Vagina (tissue), 2 donors: ENCODE results near the gene ANP32B.

ENCODE experiments used
- CTCF ChIP-seq, 3 experiments: fragments of 450-650 bp in 2 of 3; fragments of 200-600 bp in 1 of 3; sonication (generic) in 1 of 3; IDR thresholded peaks; one replicate each; pipeline ENCODE4 v1.5.1; 2017 to 2019; ENCODE audit warnings: antibody characterized with exemption in 3 of 3, mild to moderate bottlenecking in 2 of 3, moderate library complexity in 2 of 3
- POLR2A ChIP-seq, 2 donors: fragments of 450-650 bp; IDR thresholded peaks; one replicate each; pipeline ENCODE4 v1.6.1; 2017; ENCODE audit warnings: antibody characterized with exemption in 2 of 2, mild to moderate bottlenecking in 2 of 2, moderate library complexity in 2 of 2
- POLR2AphosphoS5 ChIP-seq, 2 donors: sonication (generic); formaldehyde crosslinking; IDR thresholded peaks; one replicate each; pipeline ENCODE4 v1.9.0; 2017; ENCODE audit warnings: antibody characterized with exemption in 2 of 2, mild to moderate bottlenecking in 2 of 2, low read depth in 1 of 2; ENCODE audit not compliant: insufficient read depth in 1 of 2

GRCh38 chr9:98017306-98017705 is 34.2 kb downstream of the ANP32B start:
- TF ChIP-seq CTCF (IDR thresholded peaks at IDR 0.05) (no peak), POLR2A (IDR thresholded peaks at IDR 0.05) (no peak), POLR2AphosphoS5 (IDR thresholded peaks at IDR 0.05; ENCODE audit: insufficient read depth in 1 of 2, low read depth in 1 of 2) (no peak)
